Measurements from ENCODE around the gene PPP2R2B. TPM values are rescaled to one million over a fixed set of nuclear protein-coding genes. Genes with fewer than 3 reads are reported as not detected.

PPP2R2B gene
- total and polyA plus RNA-seq, 2 of the 4 experiments (the other 2 are of a cell fraction), result not detected

- dilution Hi-C loops (cut with HindIII; ENCODE audit: low sequenced_read_pairs, unreplicated experiment) (loop anchor here (25.0 kb wide), 1 partner anchor 429 kb away; no protein-coding TSS in a partner anchor), in situ Hi-C loops (cut with MboI; ENCODE audit: low sequenced_read_pairs) (loop anchor here (25.0 kb wide), 2 partner anchors 829 to 1054 kb away; no protein-coding TSS in a partner anchor), intact Hi-C loops (cut with micrococcal nuclease) (loop anchor here (1.0 to 10.0 kb wide), 3 partner anchors 433 to 831 kb away; no protein-coding TSS in a partner anchor)
- Histone ChIP-seq H3K18ac (ENCODE audit: low read depth, low read length) (no peak overlapping the region), H2AFZ (replicated peaks; ENCODE audit: low read length, poor library complexity) (no peak overlapping the region), H2BK5ac (ENCODE audit: low read depth, low read length, poor library complexity, severe bottlenecking) (no peak overlapping the region), H4K91ac (ENCODE audit: insufficient read depth, low read depth, low read length) (no peak overlapping the region), H4K8ac (ENCODE audit: low read depth in 2 of 2, low read length in 2 of 2) (no peak overlapping the region), H3K9me1 (ENCODE audit: insufficient read depth, low read length) (no peaks in the 10 kb centered on the region; the same call in 1 of the 2 replicates), H4K20me1 (ENCODE audit: insufficient read depth, low read length) (no peaks in the 10 kb centered on the region), H3K4me2 (ENCODE audit: low read depth, low read length) (no peak overlapping the region), H4K5ac (ENCODE audit: low read depth, low read length) (no peak overlapping the region), H3K4ac (ENCODE audit: low read depth, low read length) (no peak overlapping the region), H2AK5ac (ENCODE audit: low read depth, low read length) (no peak overlapping the region), H3K14ac (replicated peaks; ENCODE audit: low read depth, low read length) (no peak overlapping the region), H3K4me3 (ENCODE audit: insufficient read depth, low read depth, low read length) (no peak overlapping the region), H3K56ac (ENCODE audit: extremely low read depth, insufficient read depth, low read length) (no peak overlapping the region), H3K9ac (ENCODE audit: low read depth, low read length) (no peak overlapping the region), H2AK9ac (replicated peaks; ENCODE audit: low read depth, low read length, poor library complexity) (no peak overlapping the region), H3K79me1 (ENCODE audit: low read depth in 1 of 2, low read length in 2 of 2) (no peaks in the 10 kb centered on the region), H3K36me3 (ENCODE audit: control insufficient read depth, insufficient read depth, low read length) (no peaks in the 10 kb centered on the region), H3K23ac (ENCODE audit: low read depth, low read length) (no peak overlapping the region), H3K27ac (ENCODE audit: insufficient read depth, low read length) (no peak overlapping the region), H3K27me3 (ENCODE audit: control insufficient read depth, insufficient read depth, low read length) (peaks cover 5% of the 10 kb centered on the region), H3K4me1 (ENCODE audit: control insufficient read depth, insufficient read depth, low read length) (no peaks in the 10 kb centered on the region), H2BK20ac (ENCODE audit: low read depth, low read length) (no peak overlapping the region), H2BK15ac (ENCODE audit: low read depth, low read length) (no peak overlapping the region), H3K9me3 (ENCODE audit: control insufficient read depth, insufficient read depth, low read length) (no peaks in the 10 kb centered on the region), H2BK120ac (ENCODE audit: low read depth, low read length) (no peak overlapping the region)
- ChIA-PET POLR2A (ENCODE audit: unreplicated experiment) (no interaction called here), CTCF (interaction anchor here (0.6 to 2.4 kb wide), 12 partner anchors 8 to 1786 kb away, joined by 3 to 17 read pairs (median 4); no protein-coding TSS in a partner anchor)
- TF ChIP-seq POLR2A (IDR thresholded peaks at IDR 0.05; ENCODE audit: low read depth, low read length) (no peak), CTCF (conservative IDR thresholded peaks at IDR 0.05; ENCODE audit: low read depth, low read length) (peak; percentile 80), RAD21 (IDR thresholded peaks at IDR 0.05; ENCODE audit: low read length) (peak; percentile 73), SMC3 (IDR thresholded peaks at IDR 0.05; ENCODE audit: low read depth, low read length) (peak; percentile 62)
- TF ChIP-seq, protein P1, sequence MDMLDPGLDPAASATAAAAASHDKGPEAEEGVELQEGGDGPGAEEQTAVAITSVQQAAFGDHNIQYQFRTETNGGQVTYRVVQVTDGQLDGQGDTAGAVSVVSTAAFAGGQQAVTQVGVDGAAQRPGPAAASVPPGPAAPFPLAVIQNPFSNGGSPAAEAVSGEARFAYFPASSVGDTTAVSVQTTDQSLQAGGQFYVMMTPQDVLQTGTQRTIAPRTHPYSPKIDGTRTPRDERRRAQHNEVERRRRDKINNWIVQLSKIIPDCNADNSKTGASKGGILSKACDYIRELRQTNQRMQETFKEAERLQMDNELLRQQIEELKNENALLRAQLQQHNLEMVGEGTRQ (IDR thresholded peaks at IDR 0.05; ENCODE audit: low read depth, low read length), result no peak
- DNase-seq, result peak; percentile 50
- BruUV-seq (replicated peaks), result no TSS peak
- WGBS, 2 experiments (ENCODE audit: extremely low coverage in 2 of 2, insufficient read length in 1 of 2), result 0% methylated on average over 1 of the region's 7 CpGs; no CpG with 5 or more reads in 1 of the 2 experiments
- peak; percentile 97 for ATAC-seq (ENCODE audit: low read depth)
Measured at GRCh38 chr5:146533260-146533857, 345.2 kb downstream of the PPP2R2B start.

Small RNAs within 50 kb of the gene (microRNA-seq; reads per million reads assigned to microRNA genes)
- gene RN7SL791P (ENCODE audit: insufficient read depth, insufficient read length), result not detected

Small RNAs within 50 kb of the gene (small RNA-seq; reads per million reads assigned to genes)
- 0 to 0.15 (median 0) reads per million in 5 experiments for gene RN7SL791P
